Stimulated activated naive CD8-positive, alpha-beta T cell treated with anti-CD3 and anti-CD28 coated beads, Interleukin-15, Interleukin-2, amounts not matched to agents 100 ng/mL and 50 ng/mL, for 24 hours (primary cell): ENCODE data around the gene IMMP2L.

Source experiments
- H3K27ac Mint-ChIP-seq: one replicate; pipeline ENCODE4 v1.8.0; 2021; ENCODE audit warnings: mild to moderate bottlenecking, mixed read lengths
- H3K27me3 Mint-ChIP-seq: one replicate; pipeline ENCODE4 v1.8.0; 2021; ENCODE audit warnings: mixed read lengths
- H3K36me3 Mint-ChIP-seq: one replicate; pipeline ENCODE4 v1.8.0; 2021; ENCODE audit warnings: low read depth, mixed read lengths
- H3K4me1 Mint-ChIP-seq: one replicate; pipeline ENCODE4 v1.8.0; 2021; ENCODE audit warnings: low read depth, mixed read lengths
- H3K4me3 Mint-ChIP-seq: one replicate; pipeline ENCODE4 v1.8.0; 2021; ENCODE audit warnings: mild to moderate bottlenecking, mixed read lengths
- H3K9me3 Mint-ChIP-seq: one replicate; pipeline ENCODE4 v1.8.0; 2021; ENCODE audit warnings: mixed read lengths

The IMMP2L gene

GRCh38 chr7:110800984-110801383 is 761.3 kb downstream of the IMMP2L start:
- peaks cover 9% of the 10 kb centered on the region for H3K9me3 Mint-ChIP-seq
- H3K4me1 Mint-ChIP-seq: peaks cover 18% of the 10 kb centered on the region
- H3K4me3 Mint-ChIP-seq: no peak overlapping the region
- H3K27ac Mint-ChIP-seq: peak overlapping the region; percentile 23
- H3K36me3 Mint-ChIP-seq: no peaks in the 10 kb centered on the region
- no peaks in the 10 kb centered on the region for H3K27me3 Mint-ChIP-seq

- H3K4me1 Mint-ChIP-seq: peaks cover 18% of the 10 kb centered on the region
Observed at GRCh38 chr7:110797656-110798055, 764.6 kb downstream of the IMMP2L start.

GRCh38 chr7:110790992-110791391 is 771.3 kb downstream of the IMMP2L start:
- Mint-ChIP-seq H3K4me1 (no peaks in the 10 kb centered on the region), H3K27ac (no peak overlapping the region), H3K4me3 (no peak overlapping the region), H3K36me3 (peaks cover 4% of the 10 kb centered on the region), H3K27me3 (no peaks in the 10 kb centered on the region), H3K9me3 (peaks cover 5% of the 10 kb centered on the region)

More at GRCh38 chr7:110797656-110798055, 764.6 kb downstream of the IMMP2L start:
- Mint-ChIP-seq H3K27me3 (no peaks in the 10 kb centered on the region), H3K36me3 (peaks cover under 1% of the 10 kb centered on the region), H3K4me3 (no peak overlapping the region), H3K9me3 (peaks cover 4% of the 10 kb centered on the region), H3K27ac (no peak overlapping the region)

- no peak overlapping the region for H3K27ac Mint-ChIP-seq
- H3K4me1 Mint-ChIP-seq: no peaks in the 10 kb centered on the region
- no peaks in the 10 kb centered on the region for H3K36me3 Mint-ChIP-seq
- H3K27me3 Mint-ChIP-seq: no peaks in the 10 kb centered on the region
- peaks cover 4% of the 10 kb centered on the region for H3K9me3 Mint-ChIP-seq
- no peak overlapping the region for H3K4me3 Mint-ChIP-seq
Observed at GRCh38 chr7:110786328-110786965, 775.8 kb downstream of the IMMP2L start.

- Mint-ChIP-seq H3K27ac (no peak overlapping the region), H3K27me3 (no peaks in the 10 kb centered on the region), H3K4me1 (no peaks in the 10 kb centered on the region), H3K36me3 (no peaks in the 10 kb centered on the region), H3K4me3 (no peak overlapping the region), H3K9me3 (peaks cover 4% of the 10 kb centered on the region)
Observed at GRCh38 chr7:110784749-110785148, 777.5 kb downstream of the IMMP2L start.

- H3K27ac Mint-ChIP-seq: no peak overlapping the region
Observed at GRCh38 chr7:110780712-110781111, 781.6 kb downstream of the IMMP2L start.

GRCh38 chr7:110779339-110779738 is 783.0 kb downstream of the IMMP2L start:
- H3K27ac Mint-ChIP-seq: no peak overlapping the region
- H3K27me3 Mint-ChIP-seq: no peaks in the 10 kb centered on the region
- peaks cover 2% of the 10 kb centered on the region for H3K9me3 Mint-ChIP-seq
- no peak overlapping the region for H3K4me3 Mint-ChIP-seq
- H3K4me1 Mint-ChIP-seq: no peaks in the 10 kb centered on the region
- no peaks in the 10 kb centered on the region for H3K36me3 Mint-ChIP-seq

More at GRCh38 chr7:110780712-110781111, 781.6 kb downstream of the IMMP2L start:
- Mint-ChIP-seq H3K4me3 (no peak overlapping the region), H3K4me1 (no peaks in the 10 kb centered on the region), H3K36me3 (no peaks in the 10 kb centered on the region), H3K9me3 (peaks cover 4% of the 10 kb centered on the region), H3K27me3 (no peaks in the 10 kb centered on the region)

- Mint-ChIP-seq H3K4me1 (peaks cover 10% of the 10 kb centered on the region), H3K4me3 (no peak overlapping the region), H3K36me3 (no peaks in the 10 kb centered on the region), H3K9me3 (no peaks in the 10 kb centered on the region), H3K27ac (no peak overlapping the region), H3K27me3 (no peaks in the 10 kb centered on the region)
Observed at GRCh38 chr7:110775046-110775445, 787.2 kb downstream of the IMMP2L start.

- no peaks in the 10 kb centered on the region for H3K36me3 Mint-ChIP-seq
- no peak overlapping the region for H3K4me3 Mint-ChIP-seq
- no peak overlapping the region for H3K27ac Mint-ChIP-seq
- no peaks in the 10 kb centered on the region for H3K27me3 Mint-ChIP-seq
- H3K4me1 Mint-ChIP-seq: peaks cover 10% of the 10 kb centered on the region
- H3K9me3 Mint-ChIP-seq: no peaks in the 10 kb centered on the region
Observed at GRCh38 chr7:110774071-110774470, 788.2 kb downstream of the IMMP2L start.

GRCh38 chr7:110772615-110773014 is 789.7 kb downstream of the IMMP2L start:
- Mint-ChIP-seq H3K27ac (no peak overlapping the region), H3K9me3 (no peaks in the 10 kb centered on the region), H3K4me3 (no peak overlapping the region), H3K27me3 (no peaks in the 10 kb centered on the region), H3K36me3 (no peaks in the 10 kb centered on the region), H3K4me1 (peaks cover 10% of the 10 kb centered on the region)

- H3K27me3 Mint-ChIP-seq: no peaks in the 10 kb centered on the region
- H3K27ac Mint-ChIP-seq: no peak overlapping the region
- H3K9me3 Mint-ChIP-seq: no peaks in the 10 kb centered on the region
- no peak overlapping the region for H3K4me3 Mint-ChIP-seq
- peaks cover 10% of the 10 kb centered on the region for H3K4me1 Mint-ChIP-seq
- no peaks in the 10 kb centered on the region for H3K36me3 Mint-ChIP-seq
Observed at GRCh38 chr7:110771717-110772116, 790.6 kb downstream of the IMMP2L start.

GRCh38 chr7:110767550-110768110 is 794.7 kb downstream of the IMMP2L start:
- no peaks in the 10 kb centered on the region for H3K9me3 Mint-ChIP-seq
- no peak overlapping the region for H3K27ac Mint-ChIP-seq

GRCh38 chr7:110766864-110767263 is 795.4 kb downstream of the IMMP2L start:
- Mint-ChIP-seq H3K36me3 (no peaks in the 10 kb centered on the region), H3K27ac (no peak overlapping the region), H3K27me3 (no peaks in the 10 kb centered on the region), H3K4me3 (no peak overlapping the region), H3K9me3 (no peaks in the 10 kb centered on the region), H3K4me1 (peaks cover 8% of the 10 kb centered on the region)

More at GRCh38 chr7:110767550-110768110, 794.7 kb downstream of the IMMP2L start:
- no peaks in the 10 kb centered on the region for H3K27me3 Mint-ChIP-seq
- no peaks in the 10 kb centered on the region for H3K36me3 Mint-ChIP-seq
- H3K4me3 Mint-ChIP-seq: no peak overlapping the region
- peaks cover 10% of the 10 kb centered on the region for H3K4me1 Mint-ChIP-seq

GRCh38 chr7:110764852-110765251 is 797.4 kb downstream of the IMMP2L start:
- Mint-ChIP-seq H3K9me3 (no peaks in the 10 kb centered on the region), H3K4me3 (no peak overlapping the region), H3K36me3 (no peaks in the 10 kb centered on the region), H3K4me1 (no peaks in the 10 kb centered on the region), H3K27me3 (no peaks in the 10 kb centered on the region), H3K27ac (no peak overlapping the region)

GRCh38 chr7:110762546-110763225 is 799.6 kb downstream of the IMMP2L start:
- H3K9me3 Mint-ChIP-seq: no peaks in the 10 kb centered on the region
- no peaks in the 10 kb centered on the region for H3K4me1 Mint-ChIP-seq
- no peaks in the 10 kb centered on the region for H3K27me3 Mint-ChIP-seq
- H3K4me3 Mint-ChIP-seq: no peak overlapping the region
- H3K27ac Mint-ChIP-seq: no peak overlapping the region
- H3K36me3 Mint-ChIP-seq: no peaks in the 10 kb centered on the region
